WTC11 (cell line): ENCODE measurements around the gene MIEF1.
A peak's percentile ranks its signal among the peaks of the same experiment; 100 is the strongest.

Experiments used
- CBFB ChIP-seq: sonication (generic); formaldehyde crosslinking; IDR thresholded peaks from 2 replicates; pipeline ENCODE4 v1.8.1; 2022; ENCODE audit warnings: mild to moderate bottlenecking, low read depth, missing genetic modification reagents
- MYBL2 ChIP-seq: sonication (generic); formaldehyde crosslinking; IDR thresholded peaks from 2 replicates; pipeline ENCODE4 v1.8.1; 2023; ENCODE audit warnings: mild to moderate bottlenecking, moderate library complexity, missing genetic modification reagents
- SMAD3 ChIP-seq: sonication (generic); formaldehyde crosslinking; IDR thresholded peaks from 2 replicates; pipeline ENCODE4 v1.8.0; 2022; ENCODE audit warnings: missing genetic modification reagents, mild to moderate bottlenecking, borderline replicate concordance
- SP1 ChIP-seq: sonication (generic); formaldehyde crosslinking; conservative IDR thresholded peaks from 2 replicates; pipeline ENCODE4 v1.8.1; 2022; ENCODE audit warnings: missing genetic modification reagents
- ZBTB21 ChIP-seq: sonication (generic); formaldehyde crosslinking; IDR thresholded peaks from 2 replicates; pipeline ENCODE4 v1.8.1; 2023; ENCODE audit warnings: mild to moderate bottlenecking, missing genetic modification reagents, borderline replicate concordance
- ZNF121 ChIP-seq: sonication (generic); formaldehyde crosslinking; IDR thresholded peaks from 2 replicates; pipeline ENCODE4 v1.8.0; 2023; ENCODE audit warnings: missing genetic modification reagents
- TF ChIP-seq, protein P1 (sequence below): fragments of 200-600 bp; IDR thresholded peaks from 2 replicates; pipeline ENCODE4 v1.8.0; 2022; ENCODE audit warnings: antibody characterized with exemption
- TF ChIP-seq, protein P2 (sequence below): sonication (generic); formaldehyde crosslinking; IDR thresholded peaks from 2 replicates; pipeline ENCODE4 v1.8.0; 2022; ENCODE audit warnings: mild to moderate bottlenecking, missing genetic modification reagents
- TF ChIP-seq, protein P3 (sequence below): sonication (generic); formaldehyde crosslinking; IDR thresholded peaks from 2 replicates; pipeline ENCODE4 v1.8.0; 2022; ENCODE audit warnings: mild to moderate bottlenecking, missing genetic modification reagents
- TF ChIP-seq, protein P4 (sequence below): sonication (generic); formaldehyde crosslinking; IDR thresholded peaks from 2 replicates; pipeline ENCODE4 v1.8.0; 2023; ENCODE audit warnings: missing genetic modification reagents, mild to moderate bottlenecking, borderline replicate concordance

DNA sequence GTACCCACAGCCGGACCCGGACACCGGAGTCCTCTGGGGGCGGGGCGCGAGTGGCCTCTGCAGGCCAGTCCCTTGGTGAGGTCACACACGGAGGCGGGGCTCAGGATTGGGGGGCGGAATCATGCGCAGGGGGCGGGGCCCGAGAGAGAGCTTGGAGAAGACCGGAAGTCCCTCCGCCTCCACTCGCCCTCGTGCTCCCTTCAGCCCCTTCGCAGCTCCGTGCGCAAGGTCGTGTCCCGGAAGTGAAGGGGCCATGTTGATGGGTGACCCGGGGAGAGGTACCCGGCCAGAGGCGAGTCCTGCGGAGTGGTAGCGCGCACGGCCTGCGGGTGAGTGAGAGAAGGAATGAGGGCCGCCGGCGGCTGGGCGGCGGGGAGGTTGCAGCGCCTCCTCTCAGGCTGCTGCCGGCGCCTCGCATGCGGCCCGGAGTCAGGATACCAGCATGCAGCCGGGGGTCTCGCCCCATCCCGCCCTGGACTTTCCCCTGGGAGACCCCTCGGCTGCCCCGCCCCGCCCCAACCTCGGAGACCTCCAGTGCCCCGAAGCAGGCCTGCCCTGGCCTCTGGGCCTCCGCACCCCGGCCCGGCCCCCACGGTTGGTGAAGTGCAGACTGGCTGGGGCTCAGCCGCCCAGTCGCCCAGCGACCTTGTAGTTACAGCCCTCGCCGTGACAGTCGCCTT, at the start of gene MIEF1:
- TF ChIP-seq, protein P1, sequence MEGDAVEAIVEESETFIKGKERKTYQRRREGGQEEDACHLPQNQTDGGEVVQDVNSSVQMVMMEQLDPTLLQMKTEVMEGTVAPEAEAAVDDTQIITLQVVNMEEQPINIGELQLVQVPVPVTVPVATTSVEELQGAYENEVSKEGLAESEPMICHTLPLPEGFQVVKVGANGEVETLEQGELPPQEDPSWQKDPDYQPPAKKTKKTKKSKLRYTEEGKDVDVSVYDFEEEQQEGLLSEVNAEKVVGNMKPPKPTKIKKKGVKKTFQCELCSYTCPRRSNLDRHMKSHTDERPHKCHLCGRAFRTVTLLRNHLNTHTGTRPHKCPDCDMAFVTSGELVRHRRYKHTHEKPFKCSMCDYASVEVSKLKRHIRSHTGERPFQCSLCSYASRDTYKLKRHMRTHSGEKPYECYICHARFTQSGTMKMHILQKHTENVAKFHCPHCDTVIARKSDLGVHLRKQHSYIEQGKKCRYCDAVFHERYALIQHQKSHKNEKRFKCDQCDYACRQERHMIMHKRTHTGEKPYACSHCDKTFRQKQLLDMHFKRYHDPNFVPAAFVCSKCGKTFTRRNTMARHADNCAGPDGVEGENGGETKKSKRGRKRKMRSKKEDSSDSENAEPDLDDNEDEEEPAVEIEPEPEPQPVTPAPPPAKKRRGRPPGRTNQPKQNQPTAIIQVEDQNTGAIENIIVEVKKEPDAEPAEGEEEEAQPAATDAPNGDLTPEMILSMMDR: no peak
- TF ChIP-seq, protein P2, sequence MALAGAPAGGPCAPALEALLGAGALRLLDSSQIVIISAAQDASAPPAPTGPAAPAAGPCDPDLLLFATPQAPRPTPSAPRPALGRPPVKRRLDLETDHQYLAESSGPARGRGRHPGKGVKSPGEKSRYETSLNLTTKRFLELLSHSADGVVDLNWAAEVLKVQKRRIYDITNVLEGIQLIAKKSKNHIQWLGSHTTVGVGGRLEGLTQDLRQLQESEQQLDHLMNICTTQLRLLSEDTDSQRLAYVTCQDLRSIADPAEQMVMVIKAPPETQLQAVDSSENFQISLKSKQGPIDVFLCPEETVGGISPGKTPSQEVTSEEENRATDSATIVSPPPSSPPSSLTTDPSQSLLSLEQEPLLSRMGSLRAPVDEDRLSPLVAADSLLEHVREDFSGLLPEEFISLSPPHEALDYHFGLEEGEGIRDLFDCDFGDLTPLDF (CRISPR knock-in tag): no peak
- TF ChIP-seq MYBL2 (CRISPR knock-in tag) (peak; percentile 81), SP1 (peak; percentile 90), CBFB (CRISPR knock-in tag) (no peak), SMAD3 (CRISPR knock-in tag) (no peak), ZNF121 (CRISPR knock-in tag) (no peak), ZBTB21 (CRISPR knock-in tag) (no peak)
- TF ChIP-seq, protein P3, sequence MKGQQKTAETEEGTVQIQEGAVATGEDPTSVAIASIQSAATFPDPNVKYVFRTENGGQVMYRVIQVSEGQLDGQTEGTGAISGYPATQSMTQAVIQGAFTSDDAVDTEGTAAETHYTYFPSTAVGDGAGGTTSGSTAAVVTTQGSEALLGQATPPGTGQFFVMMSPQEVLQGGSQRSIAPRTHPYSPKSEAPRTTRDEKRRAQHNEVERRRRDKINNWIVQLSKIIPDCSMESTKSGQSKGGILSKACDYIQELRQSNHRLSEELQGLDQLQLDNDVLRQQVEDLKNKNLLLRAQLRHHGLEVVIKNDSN: peak; percentile 80; the same call in 1 of the 2 replicates
- TF ChIP-seq, protein P4, sequence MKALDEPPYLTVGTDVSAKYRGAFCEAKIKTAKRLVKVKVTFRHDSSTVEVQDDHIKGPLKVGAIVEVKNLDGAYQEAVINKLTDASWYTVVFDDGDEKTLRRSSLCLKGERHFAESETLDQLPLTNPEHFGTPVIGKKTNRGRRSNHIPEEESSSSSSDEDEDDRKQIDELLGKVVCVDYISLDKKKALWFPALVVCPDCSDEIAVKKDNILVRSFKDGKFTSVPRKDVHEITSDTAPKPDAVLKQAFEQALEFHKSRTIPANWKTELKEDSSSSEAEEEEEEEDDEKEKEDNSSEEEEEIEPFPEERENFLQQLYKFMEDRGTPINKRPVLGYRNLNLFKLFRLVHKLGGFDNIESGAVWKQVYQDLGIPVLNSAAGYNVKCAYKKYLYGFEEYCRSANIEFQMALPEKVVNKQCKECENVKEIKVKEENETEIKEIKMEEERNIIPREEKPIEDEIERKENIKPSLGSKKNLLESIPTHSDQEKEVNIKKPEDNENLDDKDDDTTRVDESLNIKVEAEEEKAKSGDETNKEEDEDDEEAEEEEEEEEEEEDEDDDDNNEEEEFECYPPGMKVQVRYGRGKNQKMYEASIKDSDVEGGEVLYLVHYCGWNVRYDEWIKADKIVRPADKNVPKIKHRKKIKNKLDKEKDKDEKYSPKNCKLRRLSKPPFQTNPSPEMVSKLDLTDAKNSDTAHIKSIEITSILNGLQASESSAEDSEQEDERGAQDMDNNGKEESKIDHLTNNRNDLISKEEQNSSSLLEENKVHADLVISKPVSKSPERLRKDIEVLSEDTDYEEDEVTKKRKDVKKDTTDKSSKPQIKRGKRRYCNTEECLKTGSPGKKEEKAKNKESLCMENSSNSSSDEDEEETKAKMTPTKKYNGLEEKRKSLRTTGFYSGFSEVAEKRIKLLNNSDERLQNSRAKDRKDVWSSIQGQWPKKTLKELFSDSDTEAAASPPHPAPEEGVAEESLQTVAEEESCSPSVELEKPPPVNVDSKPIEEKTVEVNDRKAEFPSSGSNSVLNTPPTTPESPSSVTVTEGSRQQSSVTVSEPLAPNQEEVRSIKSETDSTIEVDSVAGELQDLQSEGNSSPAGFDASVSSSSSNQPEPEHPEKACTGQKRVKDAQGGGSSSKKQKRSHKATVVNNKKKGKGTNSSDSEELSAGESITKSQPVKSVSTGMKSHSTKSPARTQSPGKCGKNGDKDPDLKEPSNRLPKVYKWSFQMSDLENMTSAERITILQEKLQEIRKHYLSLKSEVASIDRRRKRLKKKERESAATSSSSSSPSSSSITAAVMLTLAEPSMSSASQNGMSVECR (CRISPR knock-in tag): peak; percentile 59; the same call in 1 of the 2 replicates
